Choroid plexus epithelial cell (primary cell): ENCODE results near the gene TP53RK.
"Not testable (repeated sequence)": the region's sequence is repeated elsewhere in the genome, so short reads cannot be mapped to it uniquely, and the experiment has no call there.

ENCODE experiments used
- DNase-seq: peaks from one replicate; pipeline ENCODE4 v3.0.0-alpha.2; 2010; ENCODE audit warnings: low read depth
- H3K4me3 ChIP-seq: 2 replicates; pipeline ENCODE4 v1.5.1; 2011; ENCODE audit warnings: low read depth, mild to moderate bottlenecking, control low read depth, low read length, moderate library complexity
- TF ChIP-seq, protein P1 (sequence below): conservative IDR thresholded peaks from 2 replicates; pipeline ENCODE4 v1.5.1; 2011; ENCODE audit warnings: low read depth, mild to moderate bottlenecking, control low read depth, inconsistent platforms, low read length, moderate library complexity

TP53RK gene

DNA sequence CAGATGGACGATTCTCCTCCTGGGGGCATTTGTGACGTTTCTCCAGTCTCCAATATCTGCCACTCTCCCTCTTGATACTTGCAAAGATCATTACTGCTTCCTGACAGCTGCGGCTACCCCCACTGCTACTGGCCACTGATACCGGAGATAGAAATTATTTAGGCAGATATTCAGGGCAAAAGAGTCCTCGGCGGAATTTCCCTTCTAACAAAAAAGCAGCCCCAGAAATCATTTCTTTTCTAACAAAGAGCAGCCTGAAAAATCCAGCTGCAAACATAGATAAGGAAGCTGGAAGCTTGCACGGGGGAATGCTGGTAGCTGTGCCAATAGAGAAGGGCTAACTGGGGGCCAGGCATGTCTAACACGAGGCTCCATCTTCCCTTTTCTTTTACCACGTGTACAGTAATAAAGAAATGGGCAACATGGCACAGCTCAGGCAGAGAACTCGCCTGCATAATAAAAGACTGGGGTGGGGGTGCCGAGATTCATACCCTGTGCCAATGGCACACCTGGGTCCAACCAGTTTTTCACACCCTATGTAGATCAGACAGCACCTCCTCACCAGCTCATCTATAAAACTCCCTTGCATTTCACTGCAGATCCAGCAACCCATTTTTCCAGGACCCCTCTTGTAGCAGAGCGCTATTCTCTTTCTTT is 6.1 kb downstream of the TP53RK start:
- TF ChIP-seq, protein P1, sequence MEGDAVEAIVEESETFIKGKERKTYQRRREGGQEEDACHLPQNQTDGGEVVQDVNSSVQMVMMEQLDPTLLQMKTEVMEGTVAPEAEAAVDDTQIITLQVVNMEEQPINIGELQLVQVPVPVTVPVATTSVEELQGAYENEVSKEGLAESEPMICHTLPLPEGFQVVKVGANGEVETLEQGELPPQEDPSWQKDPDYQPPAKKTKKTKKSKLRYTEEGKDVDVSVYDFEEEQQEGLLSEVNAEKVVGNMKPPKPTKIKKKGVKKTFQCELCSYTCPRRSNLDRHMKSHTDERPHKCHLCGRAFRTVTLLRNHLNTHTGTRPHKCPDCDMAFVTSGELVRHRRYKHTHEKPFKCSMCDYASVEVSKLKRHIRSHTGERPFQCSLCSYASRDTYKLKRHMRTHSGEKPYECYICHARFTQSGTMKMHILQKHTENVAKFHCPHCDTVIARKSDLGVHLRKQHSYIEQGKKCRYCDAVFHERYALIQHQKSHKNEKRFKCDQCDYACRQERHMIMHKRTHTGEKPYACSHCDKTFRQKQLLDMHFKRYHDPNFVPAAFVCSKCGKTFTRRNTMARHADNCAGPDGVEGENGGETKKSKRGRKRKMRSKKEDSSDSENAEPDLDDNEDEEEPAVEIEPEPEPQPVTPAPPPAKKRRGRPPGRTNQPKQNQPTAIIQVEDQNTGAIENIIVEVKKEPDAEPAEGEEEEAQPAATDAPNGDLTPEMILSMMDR = no peak
- peak overlapping the region; percentile 66 for H3K4me3 ChIP-seq
- no peak for DNase-seq

DNA sequence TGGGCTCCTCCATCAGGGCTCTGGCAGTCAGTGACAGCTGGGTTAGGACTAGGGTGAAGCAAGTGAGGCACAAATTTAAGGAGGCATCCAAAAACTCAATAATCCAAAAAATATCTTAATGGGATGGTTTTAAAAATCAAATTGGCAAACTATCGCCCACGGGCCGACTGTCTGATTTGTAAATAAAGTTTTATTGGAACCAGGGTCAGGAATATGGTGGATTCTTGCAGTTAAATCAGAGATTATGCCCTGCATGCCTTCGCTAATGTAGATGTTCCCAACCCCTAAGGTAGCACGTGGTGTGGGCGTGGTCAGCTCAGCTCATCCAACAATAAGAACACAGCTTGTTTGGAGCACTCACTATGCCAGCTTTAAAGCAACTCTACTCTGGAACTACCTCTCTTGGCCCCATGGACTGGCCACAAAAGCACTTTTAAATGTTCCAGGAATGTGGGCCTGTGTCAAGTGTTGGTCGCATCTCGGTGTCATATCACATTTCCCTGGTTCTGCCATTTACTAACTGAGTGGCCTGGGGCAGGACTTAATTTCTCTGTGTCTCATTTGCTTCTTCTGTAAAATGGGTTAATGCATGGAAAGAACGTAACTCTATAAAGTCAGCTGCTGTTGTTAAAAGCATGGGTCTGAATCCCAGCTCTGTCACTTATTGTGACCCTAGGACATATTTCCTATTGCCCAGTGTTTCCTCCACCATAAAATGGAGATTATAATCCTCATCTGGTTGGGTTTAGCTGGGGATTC is 7.0 kb downstream of the TP53RK start:
- no peak for DNase-seq
- H3K4me3 ChIP-seq = no peak overlapping the region
- TF ChIP-seq, protein P1 = no peak

DNA sequence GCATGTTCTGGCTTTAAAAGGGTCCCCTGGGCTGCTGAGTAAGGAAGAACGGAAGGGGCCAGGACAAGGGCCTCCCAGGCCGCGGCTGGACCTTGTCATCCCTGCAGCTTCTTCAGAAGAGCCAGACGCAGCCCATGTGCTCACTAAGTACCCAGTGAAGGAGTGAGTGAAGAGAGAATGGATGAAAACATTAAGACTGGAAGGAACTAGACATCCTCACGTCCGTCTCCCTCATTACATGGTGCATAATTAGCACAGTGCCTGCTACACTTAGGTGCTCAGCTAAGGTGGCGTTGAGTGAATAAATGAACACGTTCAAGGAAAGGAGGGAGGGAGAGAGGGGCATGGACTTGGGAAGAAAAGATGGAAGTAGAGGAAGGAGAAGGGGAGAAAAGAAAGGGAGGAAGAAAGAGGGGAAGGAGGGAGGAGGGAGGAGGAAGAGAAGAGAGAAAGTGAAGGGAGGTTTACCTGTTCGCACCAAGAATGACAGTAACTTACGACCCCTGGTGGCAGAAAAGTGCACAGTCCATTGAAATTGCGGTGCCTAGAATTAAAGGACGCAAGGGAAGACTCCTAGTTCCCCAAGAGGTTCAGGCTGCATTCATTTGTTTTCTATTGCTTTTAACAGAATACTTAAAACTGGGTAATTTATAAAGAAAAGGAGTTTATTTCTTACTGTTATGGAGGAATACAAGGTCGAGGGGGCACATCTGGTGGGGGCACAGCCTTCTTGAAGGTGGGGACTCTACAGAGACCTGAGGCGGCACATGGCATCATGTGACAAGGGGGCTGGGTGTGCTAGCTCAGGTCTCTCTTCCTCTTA is 8.0 kb downstream of the TP53RK start:
- peak; percentile 75 for DNase-seq
- no peak overlapping the region for H3K4me3 ChIP-seq
- TF ChIP-seq, protein P1 = peak; percentile 87

DNA sequence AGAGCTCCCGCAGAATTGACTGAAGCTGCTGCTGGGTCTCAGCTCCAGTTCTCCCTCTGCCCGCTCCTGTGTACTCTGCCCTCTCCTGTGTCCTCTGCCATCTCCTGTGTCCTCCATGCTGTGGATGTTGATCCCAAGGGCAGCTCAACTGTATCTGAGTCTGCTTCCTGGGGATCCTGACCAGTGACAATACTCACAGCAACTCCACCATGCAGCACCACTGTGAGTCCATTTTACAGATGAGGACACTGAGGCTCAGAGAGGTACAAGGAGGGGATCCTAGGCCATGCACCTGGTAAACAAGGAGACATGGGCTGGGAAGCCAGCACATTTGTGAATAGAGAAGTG is 8.6 kb downstream of the TP53RK start:
- no peak for DNase-seq
- no peak overlapping the region for H3K4me3 ChIP-seq
- TF ChIP-seq, protein P1 = no peak

DNA sequence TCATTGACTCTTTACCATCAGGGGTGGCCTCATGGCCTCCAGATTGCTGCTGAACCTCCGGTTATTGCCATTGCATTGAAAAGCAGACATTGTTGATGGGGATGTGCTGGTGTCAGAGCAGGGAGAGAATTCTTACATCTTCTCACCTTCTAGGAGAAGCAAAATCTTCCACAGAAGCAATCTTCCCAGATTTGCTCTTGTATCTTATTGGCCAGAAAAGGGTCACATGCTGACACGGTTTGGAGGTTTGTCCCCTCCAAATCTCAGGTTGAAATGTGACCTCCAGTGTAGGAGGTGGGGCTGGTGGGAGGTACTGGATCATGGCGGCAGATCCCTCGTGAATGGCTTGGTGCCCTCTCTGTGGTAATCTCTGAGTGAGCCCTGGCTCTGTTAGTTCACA is 10.7 kb downstream of the TP53RK start:
- no peak for DNase-seq
- TF ChIP-seq, protein P1 = no peak
- no peak overlapping the region for H3K4me3 ChIP-seq

DNA sequence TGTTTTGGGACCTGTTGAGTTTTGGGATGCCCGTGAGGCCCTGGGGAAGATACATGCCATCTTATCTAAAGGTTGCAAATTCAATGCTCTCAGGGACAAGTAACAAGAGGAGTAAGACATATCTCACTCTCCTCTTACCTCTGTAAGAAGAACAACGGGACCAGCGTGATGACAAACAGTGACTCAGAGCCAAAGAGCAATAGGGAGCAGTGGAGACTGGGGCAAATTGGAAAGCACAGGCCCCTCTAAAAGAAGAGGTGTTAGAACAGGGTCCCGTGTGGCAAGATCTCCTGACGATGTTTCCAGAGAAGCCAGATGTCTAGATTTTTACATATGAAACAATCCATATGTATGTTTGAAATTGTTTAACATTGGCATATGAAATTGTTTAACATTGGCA is 11.6 kb downstream of the TP53RK start:
- no peak for DNase-seq
- H3K4me3 ChIP-seq = no peak overlapping the region
- TF ChIP-seq, protein P1 = no peak

DNA sequence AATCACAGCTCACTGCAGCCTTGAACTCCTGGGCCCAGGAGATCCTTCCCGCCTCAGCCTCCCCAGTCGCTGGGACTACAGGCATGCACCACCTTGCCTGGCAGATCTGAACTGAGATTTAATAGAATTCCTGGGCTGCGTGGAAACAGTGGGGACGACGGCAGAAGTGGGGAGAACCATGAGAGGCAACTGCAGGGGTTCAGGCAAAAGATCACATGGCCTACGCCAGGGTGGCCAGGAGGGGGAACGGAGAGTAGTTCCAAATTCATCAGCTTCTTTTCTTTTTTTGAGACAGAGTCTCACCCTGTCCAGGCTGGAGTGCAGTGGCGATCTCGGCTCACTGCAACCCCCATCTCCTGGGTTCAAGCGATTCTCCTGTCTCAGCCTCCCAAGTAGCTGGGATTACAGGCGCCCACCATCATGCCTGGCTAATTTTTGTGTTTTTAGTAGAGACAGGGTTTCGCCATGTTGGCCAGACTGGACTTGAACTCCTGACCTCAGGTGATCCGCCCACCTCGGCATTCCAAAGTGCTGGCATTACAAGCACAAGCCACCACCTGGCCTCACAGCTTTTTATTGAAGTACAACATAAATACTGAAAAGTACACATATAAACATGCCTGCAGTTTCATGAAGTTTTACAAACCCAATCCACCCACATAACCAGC is 12.5 kb downstream of the TP53RK start:
- DNase-seq, H3K4me3 ChIP-seq: not testable (repeated sequence)
